H9 (cell line): ENCODE results near the gene RASGRP4. TPM values are rescaled to one million over a fixed set of nuclear protein-coding genes. Genes with fewer than 3 reads are reported as not detected.

Source experiments
- DNase-seq: peaks from one replicate; pipeline ENCODE4 v3.0.0-alpha.2; 2017
- H2AFZ ChIP-seq: one replicate; pipeline ENCODE4 v1.6.1; 2013; ENCODE audit warnings: mild to moderate bottlenecking, low read length, control low read depth, moderate library complexity
- H2AK5ac ChIP-seq: 2 replicates; pipeline ENCODE4 v1.6.1; 2013; ENCODE audit warnings: low read length, control low read depth, mixed read lengths; ENCODE audit not compliant: insufficient read length
- H2BK120ac ChIP-seq: one replicate; pipeline ENCODE4 v1.6.1; 2013; ENCODE audit warnings: low read depth, mild to moderate bottlenecking, low read length, control low read depth, inconsistent platforms; ENCODE audit not compliant: poor library complexity, severe bottlenecking
- H2BK12ac ChIP-seq: 2 replicates; pipeline ENCODE4 v1.6.1; 2013; ENCODE audit warnings: low read length, control low read depth, mixed read lengths, low read depth; ENCODE audit not compliant: insufficient read length
- H2BK15ac ChIP-seq: 2 replicates; pipeline ENCODE4 v1.6.1; 2013; ENCODE audit warnings: low read depth, low read length, control low read depth
- H2BK20ac ChIP-seq: one replicate; pipeline ENCODE4 v1.6.1; 2013; ENCODE audit warnings: low read depth, mild to moderate bottlenecking, low read length, control low read depth, inconsistent platforms; ENCODE audit not compliant: poor library complexity, severe bottlenecking
- H2BK5ac ChIP-seq: 2 replicates; pipeline ENCODE4 v1.6.1; 2013; ENCODE audit warnings: low read length, control low read depth, mixed read lengths; ENCODE audit not compliant: insufficient read length
- H3K14ac ChIP-seq: 2 replicates; pipeline ENCODE4 v1.6.1; 2013; ENCODE audit warnings: low read length, control low read depth; ENCODE audit not compliant: insufficient read depth
- H3K18ac ChIP-seq: 2 replicates; pipeline ENCODE4 v1.6.1; 2013; ENCODE audit warnings: low read depth, mild to moderate bottlenecking, mixed read lengths, low read length, control low read depth; ENCODE audit not compliant: insufficient read length
- H3K23ac ChIP-seq: 2 replicates; pipeline ENCODE4 v1.6.1; 2013; ENCODE audit warnings: low read length, control low read depth, mixed read lengths, low read depth; ENCODE audit not compliant: insufficient read length
- H3K23me2 ChIP-seq: 2 replicates; pipeline ENCODE4 v1.6.1; 2013; ENCODE audit warnings: low read depth, mild to moderate bottlenecking, mixed read lengths, low read length, control low read depth; ENCODE audit not compliant: insufficient read length, poor library complexity, severe bottlenecking
- H3K27ac ChIP-seq: 2 replicates; pipeline ENCODE4 v1.5.1; 2013; ENCODE audit warnings: low read length, control low read depth, mixed read lengths, low read depth; ENCODE audit not compliant: insufficient read length
- H3K27me3 ChIP-seq: 2 replicates; pipeline ENCODE4 v1.6.1; 2013; ENCODE audit warnings: low read length, control low read depth, inconsistent platforms; ENCODE audit not compliant: insufficient read depth
- H3K4ac ChIP-seq: 2 replicates; pipeline ENCODE4 v1.6.1; 2013; ENCODE audit warnings: low read depth, mild to moderate bottlenecking, control low read depth, inconsistent platforms, low read length, moderate library complexity
- H3K4me1 ChIP-seq: 2 replicates; pipeline ENCODE4 v1.6.1; 2013; ENCODE audit warnings: low read length, control low read depth, inconsistent platforms; ENCODE audit not compliant: insufficient read depth
- H3K4me2 ChIP-seq: 2 replicates; pipeline ENCODE4 v1.6.1; 2013; ENCODE audit warnings: low read length, control low read depth, mixed read lengths; ENCODE audit not compliant: insufficient read length, insufficient read depth
- H3K56ac ChIP-seq: 2 replicates; pipeline ENCODE4 v1.6.1; 2013; ENCODE audit warnings: low read depth, mild to moderate bottlenecking, mixed read lengths, low read length, control low read depth; ENCODE audit not compliant: insufficient read length
- H3K79me1 ChIP-seq: 2 replicates; pipeline ENCODE4 v1.6.1; 2013; ENCODE audit warnings: low read depth, mild to moderate bottlenecking, moderate library complexity, low read length, control low read depth, inconsistent platforms; ENCODE audit not compliant: insufficient read depth, poor library complexity, severe bottlenecking
- H3K79me2 ChIP-seq: 2 replicates; pipeline ENCODE4 v1.6.1; 2013; ENCODE audit warnings: low read length, control low read depth, inconsistent platforms; ENCODE audit not compliant: insufficient read depth
- H3K9ac ChIP-seq: 2 replicates; pipeline ENCODE4 v1.6.1; 2013; ENCODE audit warnings: low read length, control low read depth, mixed read lengths; ENCODE audit not compliant: insufficient read length; ENCODE audit errors: extremely low read depth
- H3K9me3 ChIP-seq: one replicate; pipeline ENCODE4 v1.6.1; 2013; ENCODE audit warnings: low read depth, low read length, inconsistent platforms; ENCODE audit not compliant: control insufficient read depth
- H3T11ph ChIP-seq: one replicate; pipeline ENCODE4 v1.6.1; 2013; ENCODE audit warnings: mild to moderate bottlenecking, low read length, control low read depth, inconsistent platforms
- H4K20me1 ChIP-seq: one replicate; pipeline ENCODE4 v1.6.1; 2013; ENCODE audit not compliant: control insufficient read depth, insufficient read length, insufficient read depth
- H4K5ac ChIP-seq: 2 replicates; pipeline ENCODE4 v1.6.1; 2013; ENCODE audit warnings: low read depth, mild to moderate bottlenecking, mixed read lengths, low read length, control low read depth; ENCODE audit not compliant: insufficient read length
- H4K8ac ChIP-seq: replicated peaks from 2 replicates; pipeline ENCODE4 v1.6.1; 2013; ENCODE audit warnings: low read length, control low read depth, mixed read lengths, low read depth; ENCODE audit not compliant: insufficient read length
- H4K91ac ChIP-seq: 2 replicates; pipeline ENCODE4 v1.6.1; 2013; ENCODE audit warnings: low read depth, mild to moderate bottlenecking, moderate library complexity, mixed read lengths, low read length, control low read depth; ENCODE audit not compliant: insufficient read length
- H3K27ac Mint-ChIP-seq, 3 experiments: 2 replicates in 2 of 3; 3 replicates in 1 of 3; pipeline ENCODE4 v1.8.0; 2020 to 2021; ENCODE audit warnings: mixed read lengths in 3 of 3, mild to moderate bottlenecking in 1 of 3, moderate library complexity in 1 of 3
- H3K27me3 Mint-ChIP-seq: 2 replicates; pipeline ENCODE4 v1.8.0; 2021; ENCODE audit warnings: low read depth, mild to moderate bottlenecking, moderate library complexity, mixed read lengths
- H3K36me3 Mint-ChIP-seq, 3 experiments: 2 replicates in 2 of 3; 3 replicates in 1 of 3; pipeline ENCODE4 v1.8.0; 2020 to 2021; ENCODE audit warnings: low read depth in 3 of 3, mixed read lengths in 3 of 3; ENCODE audit not compliant: insufficient read depth in 1 of 3
- H3K4me1 Mint-ChIP-seq, 2 experiments: 2 replicates each; pipeline ENCODE4 v1.8.0; 2020; ENCODE audit warnings: mixed read lengths in 2 of 2
- H3K4me3 Mint-ChIP-seq, 2 experiments: 2 replicates in 1 of 2; 3 replicates in 1 of 2; pipeline ENCODE4 v1.8.0; 2020 to 2021; ENCODE audit warnings: mild to moderate bottlenecking in 2 of 2, mixed read lengths in 2 of 2, moderate library complexity in 1 of 2
- H3K9me3 Mint-ChIP-seq, 2 experiments: 2 replicates in 1 of 2; 3 replicates in 1 of 2; pipeline ENCODE4 v1.8.0; 2020; ENCODE audit warnings: mild to moderate bottlenecking in 2 of 2, mixed read lengths in 2 of 2, moderate library complexity in 1 of 2
- CTCF ChIP-seq: fragments of 200-600 bp; sonication (generic); conservative IDR thresholded peaks from 3 replicates; pipeline ENCODE4 v1.8.0; 2021; ENCODE audit warnings: antibody characterized with exemption, mild to moderate bottlenecking
- WGBS: extraction: QIAGEN DNeasy Blood & Tissue Kit; methylation state at CpG from one replicate; pipeline ENCODE4 v1.1.7; 2013; ENCODE audit warnings: missing lambda C conversion rate, low lambda C conversion rate, mixed read lengths; ENCODE audit not compliant: insufficient read length; ENCODE audit errors: extremely low coverage; 5-methylcytosine and 5-hydroxymethylcytosine counted together
- total RNA-seq: library from RNA; stranded (reverse); gene quantifications from 2 replicates; pipeline ENCODE4 v1.2.1, GENCODE V29; 2021

RASGRP4 gene
- total RNA-seq, 1 experiment from 2014 or later, result 0.28 TPM

DNA sequence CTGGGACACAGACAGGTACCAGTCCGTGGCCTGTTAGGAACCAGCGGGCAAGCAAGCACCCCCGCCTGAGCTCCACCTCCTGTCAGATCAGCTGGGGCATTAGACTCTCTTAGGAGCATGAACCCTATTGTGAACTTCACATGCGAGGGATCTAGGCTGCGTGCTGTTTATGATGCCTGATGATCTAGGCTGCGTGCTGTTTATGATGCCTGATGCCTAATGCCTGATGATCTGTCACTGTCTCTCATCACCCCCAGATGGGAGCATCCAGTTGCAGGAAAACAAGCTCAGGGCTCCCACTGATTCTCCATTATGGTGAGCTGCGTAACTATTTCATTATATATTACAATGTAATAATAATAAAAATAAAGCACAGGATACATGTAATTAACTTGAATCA is 3.6 kb downstream of the RASGRP4 start:
- Histone ChIP-seq H2BK5ac (no peak overlapping the region), H3K18ac (no peak overlapping the region), H3K23me2 (peaks cover 11% of the 10 kb centered on the region), H2BK12ac (no peak overlapping the region), H3K27ac (no peak overlapping the region), H3K9ac (no peak overlapping the region), H3K4ac (no peak overlapping the region), H3K79me2 (no peaks in the 10 kb centered on the region), H2BK20ac (no peak overlapping the region), H2AK5ac (no peak overlapping the region), H3K4me2 (no peak overlapping the region), H3K79me1 (no peaks in the 10 kb centered on the region), H2BK15ac (no peak overlapping the region), H3K23ac (no peak overlapping the region), H3K4me1 (no peaks in the 10 kb centered on the region; the same call in 1 of the 2 replicates), H3K14ac (no peak overlapping the region), H4K5ac (no peak overlapping the region), H3K56ac (no peak overlapping the region), H4K91ac (no peak overlapping the region), H3K27me3 (no peaks in the 10 kb centered on the region), H3T11ph (no peak overlapping the region), H4K8ac (no peak overlapping the region), H4K20me1 (no peaks in the 10 kb centered on the region), H3K9me3 (no peaks in the 10 kb centered on the region), H2AFZ (no peak overlapping the region), H2BK120ac (no peak overlapping the region)
- no peak overlapping the region; a peak in 2 of 7 replicates for H3K27ac Mint-ChIP-seq
- DNase-seq, result no peak
- H3K4me3 Mint-ChIP-seq, result no peak overlapping the region
- no peak for TF ChIP-seq CTCF
- no CpG with 5 or more reads among the region's 7 CpGs for WGBS
- H3K27me3 Mint-ChIP-seq, result peaks cover 26% of the 10 kb centered on the region
- no peaks in the 10 kb centered on the region for H3K9me3 Mint-ChIP-seq
- no peaks in the 10 kb centered on the region for H3K36me3 Mint-ChIP-seq
- peaks cover 11 to 19% of the 10 kb centered on the region in 2 experiments for H3K4me1 Mint-ChIP-seq
